Activated naive CD8-positive, alpha-beta T cell treated with anti-CD3 and anti-CD28 coated beads, Interleukin-2, amount 50 U/mL, for 24 hours (primary cell): ENCODE results near the gene OR51L1.

Source experiments
- ATAC-seq: fragments of 150-1000 bp; cut with Tn5 transposase; one replicate; pipeline ENCODE4 v1.10.0; 2021
- DNase-seq: peaks from one replicate; pipeline ENCODE4 v3.0.0; 2021
- H3K27ac Mint-ChIP-seq: one replicate; pipeline ENCODE4 v1.8.0; 2021; ENCODE audit warnings: mild to moderate bottlenecking, mixed read lengths
- H3K27me3 Mint-ChIP-seq: one replicate; pipeline ENCODE4 v1.8.0; 2021; ENCODE audit warnings: mixed read lengths
- H3K36me3 Mint-ChIP-seq: one replicate; pipeline ENCODE4 v1.8.0; 2021; ENCODE audit warnings: low read depth, mixed read lengths
- H3K4me1 Mint-ChIP-seq: one replicate; pipeline ENCODE4 v1.8.0; 2021; ENCODE audit warnings: mixed read lengths
- H3K4me3 Mint-ChIP-seq: one replicate; pipeline ENCODE4 v1.8.0; 2021; ENCODE audit warnings: mild to moderate bottlenecking, moderate library complexity, mixed read lengths
- H3K9me3 Mint-ChIP-seq: one replicate; pipeline ENCODE4 v1.8.0; 2021; ENCODE audit warnings: mixed read lengths

The OR51L1 gene

GRCh38 chr11:5021996-5022395 lies 27.3 kb downstream of the OR51L1 start:
- ATAC-seq (no peak), DNase-seq (no peak)
- no peak overlapping the region for H3K4me3 Mint-ChIP-seq
- H3K9me3 Mint-ChIP-seq = peaks cover 28% of the 10 kb centered on the region
- no peaks in the 10 kb centered on the region for H3K4me1 Mint-ChIP-seq
- no peak overlapping the region for H3K27ac Mint-ChIP-seq
- H3K36me3 Mint-ChIP-seq = no peaks in the 10 kb centered on the region
- H3K27me3 Mint-ChIP-seq = no peaks in the 10 kb centered on the region

DNA sequence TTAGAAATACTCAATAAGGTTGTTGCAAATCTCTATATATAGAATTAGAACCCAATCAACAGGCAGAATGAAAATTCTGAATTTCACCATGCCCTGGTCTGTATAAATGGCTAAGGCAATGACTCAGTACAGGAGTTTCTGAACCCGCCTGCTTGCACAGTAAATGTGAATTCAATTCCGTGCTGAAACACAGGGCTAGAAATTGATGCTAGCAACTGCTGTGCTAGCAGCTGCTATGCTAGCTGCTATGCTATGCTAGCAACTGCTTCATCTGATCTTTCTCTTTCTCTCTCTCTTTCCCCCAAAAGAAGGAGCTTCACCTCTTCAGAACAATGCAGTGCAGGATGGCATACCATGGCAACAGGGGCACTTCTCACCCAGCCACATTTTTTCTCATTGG lies 42.0 kb downstream of the OR51L1 start:
- no peak overlapping the region for H3K4me3 Mint-ChIP-seq
- H3K4me1 Mint-ChIP-seq = no peaks in the 10 kb centered on the region
- H3K27me3 Mint-ChIP-seq = peaks cover 2% of the 10 kb centered on the region
- no peaks in the 10 kb centered on the region for H3K9me3 Mint-ChIP-seq
- H3K36me3 Mint-ChIP-seq = no peaks in the 10 kb centered on the region
- H3K27ac Mint-ChIP-seq = no peak overlapping the region
- ATAC-seq (no peak), DNase-seq (no peak)

GRCh38 chr11:5037926-5038325 lies 43.3 kb downstream of the OR51L1 start:
- H3K36me3 Mint-ChIP-seq = no peaks in the 10 kb centered on the region
- H3K27ac Mint-ChIP-seq = no peak overlapping the region
- no peak overlapping the region for H3K4me3 Mint-ChIP-seq
- ATAC-seq (no peak), DNase-seq (no peak)
- no peaks in the 10 kb centered on the region for H3K4me1 Mint-ChIP-seq
- H3K9me3 Mint-ChIP-seq = no peaks in the 10 kb centered on the region
- H3K27me3 Mint-ChIP-seq = peaks cover 2% of the 10 kb centered on the region

DNA sequence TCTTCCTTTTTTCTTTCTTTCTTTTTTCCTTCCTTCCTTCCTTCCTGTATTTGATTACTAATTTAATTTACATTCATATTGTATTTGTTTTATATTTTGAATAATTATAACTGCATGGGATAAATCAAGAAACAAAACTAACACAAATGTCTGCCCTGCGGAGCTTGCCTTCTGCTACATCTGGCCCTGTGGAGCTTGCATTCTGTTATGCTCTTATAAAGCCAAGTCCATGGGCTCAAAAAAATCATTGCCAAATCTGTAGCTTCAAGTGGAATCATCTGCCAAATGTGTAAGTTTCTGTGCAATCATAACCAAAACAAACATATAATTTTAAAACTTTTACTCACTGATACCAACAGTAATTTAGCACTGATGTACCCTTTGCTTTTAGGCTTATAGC lies 43.7 kb downstream of the OR51L1 start:
- Mint-ChIP-seq H3K27ac (no peak overlapping the region), H3K36me3 (no peaks in the 10 kb centered on the region), H3K27me3 (peaks cover 2% of the 10 kb centered on the region), H3K9me3 (no peaks in the 10 kb centered on the region), H3K4me1 (no peaks in the 10 kb centered on the region), H3K4me3 (no peak overlapping the region)
- no peak for ATAC-seq
- DNase-seq = no peak

DNA sequence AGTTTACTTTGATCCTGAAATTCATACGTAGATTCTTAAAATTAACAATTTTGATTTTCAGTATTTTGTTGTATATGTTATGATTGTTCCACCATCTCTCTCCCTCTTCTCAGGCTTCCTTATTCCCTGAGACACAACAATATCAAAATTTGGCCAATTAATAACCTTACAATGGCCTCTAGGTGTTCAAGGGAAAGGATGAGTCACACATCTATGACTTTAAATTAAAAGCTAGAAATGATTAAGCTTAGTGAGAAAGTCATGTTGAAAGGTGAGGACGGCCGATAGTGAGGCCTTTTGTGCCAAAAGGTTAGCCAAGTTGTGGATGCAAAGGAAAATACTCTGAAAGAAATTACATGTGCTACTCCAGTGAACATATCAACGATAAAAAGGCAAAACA lies 46.2 kb downstream of the OR51L1 start:
- DNase-seq = no peak
- H3K27me3 Mint-ChIP-seq = peaks cover 2% of the 10 kb centered on the region
- ATAC-seq = no peak

DNA sequence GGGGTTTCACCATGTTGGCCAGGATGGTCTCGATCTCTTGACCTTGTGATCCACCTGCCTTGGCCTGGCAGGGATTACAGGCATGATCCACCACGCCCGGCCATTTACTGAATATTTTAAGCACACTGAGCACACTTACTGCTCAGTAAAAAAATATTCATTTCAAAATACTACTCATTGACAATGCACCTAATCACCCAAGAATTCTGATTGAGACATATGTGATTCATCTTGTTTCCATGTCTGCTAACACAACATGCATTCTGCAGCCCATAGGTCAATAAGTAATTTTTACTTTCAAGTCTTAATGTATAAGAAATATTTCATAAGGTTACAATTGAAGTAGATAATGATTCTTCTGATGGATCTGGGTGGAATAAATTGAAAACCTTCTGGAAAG lies 47.4 kb downstream of the OR51L1 start:
- ATAC-seq (no peak), DNase-seq (no peak)
- no peaks in the 10 kb centered on the region for H3K4me1 Mint-ChIP-seq
- H3K36me3 Mint-ChIP-seq = no peaks in the 10 kb centered on the region
- no peak overlapping the region for H3K4me3 Mint-ChIP-seq
- peaks cover 2% of the 10 kb centered on the region for H3K27me3 Mint-ChIP-seq
- no peaks in the 10 kb centered on the region for H3K9me3 Mint-ChIP-seq
- no peak overlapping the region for H3K27ac Mint-ChIP-seq

More for the DNA sequence above, 46.2 kb downstream of the OR51L1 start:
- H3K4me1 Mint-ChIP-seq = no peaks in the 10 kb centered on the region
- H3K4me3 Mint-ChIP-seq = no peak overlapping the region
- no peaks in the 10 kb centered on the region for H3K36me3 Mint-ChIP-seq
- H3K9me3 Mint-ChIP-seq = no peaks in the 10 kb centered on the region
- H3K27ac Mint-ChIP-seq = no peak overlapping the region

DNA sequence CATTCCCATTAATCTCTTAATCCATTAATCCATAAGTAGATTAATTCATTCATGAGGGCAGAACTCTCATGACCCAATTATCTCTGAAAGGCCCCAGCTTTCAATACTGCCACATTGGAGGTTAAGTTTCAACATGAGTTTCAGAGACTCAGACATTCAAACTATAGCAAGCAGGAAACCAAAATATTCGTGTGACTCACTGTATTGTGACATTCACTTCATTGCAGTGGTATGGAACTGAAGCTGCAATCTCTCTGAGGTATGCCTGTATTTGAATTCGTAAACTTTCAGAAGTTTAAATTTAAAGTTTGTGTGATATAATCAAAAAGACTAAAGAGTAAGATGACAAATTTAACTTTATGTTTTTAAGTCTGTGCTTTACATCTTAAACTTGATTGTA lies 48.7 kb downstream of the OR51L1 start:
- Mint-ChIP-seq H3K4me1 (no peaks in the 10 kb centered on the region), H3K27ac (no peak overlapping the region), H3K4me3 (no peak overlapping the region), H3K27me3 (peaks cover 2% of the 10 kb centered on the region), H3K36me3 (no peaks in the 10 kb centered on the region), H3K9me3 (no peaks in the 10 kb centered on the region)
- ATAC-seq (no peak), DNase-seq (no peak)

DNA sequence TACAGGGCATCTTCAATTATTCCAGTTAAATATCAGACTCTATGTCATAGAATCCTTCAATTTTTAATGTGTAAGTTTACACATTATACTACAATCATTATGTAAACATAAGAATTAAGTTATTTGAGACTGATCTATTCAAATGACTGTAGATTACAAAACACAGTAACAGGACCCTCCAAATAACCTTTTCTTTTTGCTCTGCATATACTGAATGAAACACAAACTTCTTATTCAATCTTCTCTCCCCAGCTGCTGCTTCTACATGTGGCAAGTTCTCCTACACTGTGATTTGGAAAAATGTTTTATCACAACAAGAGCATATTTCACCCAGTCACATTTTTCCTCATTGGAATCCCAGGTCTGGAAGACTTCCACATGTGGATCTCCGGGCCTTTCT lies 51.6 kb downstream of the OR51L1 start, which contains the start of gene OR52J3:
Gene OR52J3 (plus strand): TSS at position 301 of the 400 bp plus-strand sequence. CDS start 0 bp downstream, at position 301.
- Mint-ChIP-seq H3K36me3 (no peaks in the 10 kb centered on the region), H3K9me3 (no peaks in the 10 kb centered on the region)
- no peak for ATAC-seq

GRCh38 chr11:5046754-5047330 lies 52.2 kb downstream of the OR51L1 start:
- Mint-ChIP-seq H3K27ac (no peak overlapping the region), H3K9me3 (no peaks in the 10 kb centered on the region), H3K4me3 (no peak overlapping the region), H3K4me1 (no peaks in the 10 kb centered on the region), H3K27me3 (no peaks in the 10 kb centered on the region), H3K36me3 (no peaks in the 10 kb centered on the region)
- DNase-seq (no peak), ATAC-seq (no peak)

More for the DNA sequence above, 51.6 kb downstream of the OR51L1 start, which contains the start of gene OR52J3:
- Mint-ChIP-seq H3K27me3 (no peaks in the 10 kb centered on the region), H3K27ac (no peak within 1 kb of the TSS), H3K4me1 (no peaks in the 10 kb centered on the region), H3K4me3 (no peak within 1 kb of the TSS)
- DNase-seq = no peak
